Measurements from ENCODE around the gene EIF2S2. TPM values are rescaled to one million over a fixed set of nuclear protein-coding genes. Genes with fewer than 3 reads are reported as not detected.

EIF2S2 gene
- total RNA-seq, 1 experiment from 2014 or later: 121 TPM

DNA sequence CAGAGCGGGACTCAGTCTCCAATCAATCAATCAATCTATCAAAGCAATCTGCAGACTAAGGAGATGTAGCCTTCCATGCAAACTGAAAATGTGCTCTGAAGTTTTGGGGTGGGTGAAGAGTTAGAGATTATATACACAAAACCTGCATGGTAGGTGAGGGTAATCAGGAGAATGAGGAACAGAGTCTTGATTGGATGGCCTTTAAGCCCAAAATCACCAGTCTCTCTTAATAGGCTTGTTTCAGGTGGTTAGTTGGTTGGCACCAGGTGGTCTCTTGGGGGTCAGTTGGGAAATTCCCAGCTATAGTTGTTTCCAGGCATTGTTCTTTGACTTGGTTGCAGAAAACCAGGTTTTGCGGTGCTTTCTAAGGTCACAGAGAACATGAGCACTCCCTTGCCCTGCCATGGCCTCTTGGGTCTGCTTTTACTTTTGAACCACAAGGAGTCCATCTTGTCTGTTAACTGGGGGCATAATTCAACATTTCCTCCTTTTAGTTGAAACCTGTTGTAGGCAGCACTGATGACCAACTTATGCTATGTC, 33.3 kb upstream of the EIF2S2 start:
- Histone ChIP-seq H3K9me2 (ENCODE audit: insufficient read depth) (no peaks in the 10 kb centered on the region), H2AFZ (ENCODE audit: low read depth, low read length, poor library complexity, severe bottlenecking) (no peak overlapping the region), H3K27ac (ENCODE audit: low read depth, low read length) (no peak overlapping the region), H3K4me1 (ENCODE audit: control insufficient read depth in 1 of 2, insufficient read depth in 2 of 2, low read length in 2 of 2) (peaks cover 0 to 4% of the 10 kb centered on the region in 2 experiments; a peak in 2 of 4 replicates), H4K20me1 (ENCODE audit: insufficient read depth) (no peaks in the 10 kb centered on the region), H3K9me3 (ENCODE audit: control insufficient read depth in 1 of 2, insufficient read depth in 1 of 2, low read depth in 1 of 2, low read length in 2 of 2) (no peaks in the 10 kb centered on the region), H3K4me3 (replicated peaks in 1 of 2; ENCODE audit: low read depth in 1 of 2, low read length in 2 of 2) (no peak overlapping the region), H3K9ac (ENCODE audit: low read length) (no peak overlapping the region), H3K27me3 (ENCODE audit: insufficient read depth, low read length) (no peaks in the 10 kb centered on the region), H3K4me2 (ENCODE audit: low read length) (no peak overlapping the region), H3K36me3 (ENCODE audit: control insufficient read depth in 1 of 2, insufficient read depth in 2 of 2, low read length in 2 of 2) (no peaks in the 10 kb centered on the region), H3K79me2 (ENCODE audit: insufficient read depth, low read length) (no peaks in the 10 kb centered on the region)
- ATAC-seq (no peak), DNase-seq (ENCODE audit: low read depth, low spot score) (no peak)
- TF ChIP-seq SRF (IDR thresholded peaks at IDR 0.05; ENCODE audit: low read depth) (no peak), FOSL1 (IDR thresholded peaks at IDR 0.05; ENCODE audit: low read depth) (no peak), EZH2phosphoT487 (IDR thresholded peaks at IDR 0.05; ENCODE audit: borderline replicate concordance) (no peak), RAD21 (IDR thresholded peaks at IDR 0.05; ENCODE audit: low read depth) (no peak), EZH2 (IDR thresholded peaks at IDR 0.05) (no peak), JUND (IDR thresholded peaks at IDR 0.05) (no peak), ZNF274 (IDR thresholded peaks at IDR 0.05; ENCODE audit: low read depth, low read length) (no peak)
- TF ChIP-seq, protein P1, sequence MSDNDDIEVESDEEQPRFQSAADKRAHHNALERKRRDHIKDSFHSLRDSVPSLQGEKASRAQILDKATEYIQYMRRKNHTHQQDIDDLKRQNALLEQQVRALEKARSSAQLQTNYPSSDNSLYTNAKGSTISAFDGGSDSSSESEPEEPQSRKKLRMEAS (IDR thresholded peaks at IDR 0.05): no peak
- TF ChIP-seq, protein P2, sequence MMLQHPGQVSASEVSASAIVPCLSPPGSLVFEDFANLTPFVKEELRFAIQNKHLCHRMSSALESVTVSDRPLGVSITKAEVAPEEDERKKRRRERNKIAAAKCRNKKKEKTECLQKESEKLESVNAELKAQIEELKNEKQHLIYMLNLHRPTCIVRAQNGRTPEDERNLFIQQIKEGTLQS (IDR thresholded peaks at IDR 0.05): no peak
- intact Hi-C loops (cut with micrococcal nuclease): no loop called here
- no TSS peak for BruUV-seq (replicated peaks)
- ChIA-PET POLR2A (interaction anchor here (0.6 kb wide), 1 partner anchor 12 kb away, joined by 4 read pairs; no protein-coding TSS in a partner anchor), RAD21 (ENCODE audit: low non-redundant PET in 1 of 2, low total read pairs in 2 of 2, uncharacterized antibody in 2 of 2, unreplicated experiment in 2 of 2) (no interaction called here), CTCF (no interaction called here)

DNA sequence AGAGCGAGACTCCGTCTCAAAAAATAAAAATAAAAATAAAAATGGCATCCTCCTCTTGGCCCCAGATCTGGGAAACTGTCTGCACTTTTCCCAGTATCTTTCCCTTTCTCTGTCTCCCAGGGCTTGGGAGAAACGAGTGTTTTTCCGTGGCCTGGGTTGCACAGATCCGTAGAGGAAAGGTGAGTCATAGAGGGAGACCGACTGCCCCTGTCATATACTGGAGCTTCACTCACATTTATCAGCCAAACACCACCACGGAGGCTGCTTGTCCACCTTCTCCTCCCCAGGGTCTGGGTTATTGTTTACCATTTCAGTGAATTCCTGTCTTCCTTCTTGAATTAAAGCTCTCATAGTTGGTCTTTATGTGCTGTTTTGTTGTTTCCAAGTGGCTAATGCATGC, 31.9 kb upstream of the EIF2S2 start:
- Histone ChIP-seq H2AFZ (ENCODE audit: low read depth, low read length, poor library complexity, severe bottlenecking) (peak overlapping the region; percentile 88), H3K9me3 (ENCODE audit: control insufficient read depth in 1 of 2, insufficient read depth in 1 of 2, low read depth in 1 of 2, low read length in 2 of 2) (no peaks in the 10 kb centered on the region), H3K27ac (ENCODE audit: low read depth, low read length) (no peak overlapping the region), H3K4me1 (ENCODE audit: control insufficient read depth in 1 of 2, insufficient read depth in 2 of 2, low read length in 2 of 2) (peaks cover 0 to 4% of the 10 kb centered on the region in 2 experiments; a peak in 2 of 4 replicates), H3K9me2 (ENCODE audit: insufficient read depth) (no peaks in the 10 kb centered on the region), H3K4me3 (replicated peaks in 1 of 2; ENCODE audit: low read depth in 1 of 2, low read length in 2 of 2) (no peak overlapping the region), H3K27me3 (ENCODE audit: insufficient read depth, low read length) (no peaks in the 10 kb centered on the region), H3K4me2 (ENCODE audit: low read length) (peak overlapping the region; percentile 28; the same call in 1 of the 2 replicates), H3K79me2 (ENCODE audit: insufficient read depth, low read length) (no peaks in the 10 kb centered on the region), H3K9ac (ENCODE audit: low read length) (no peak overlapping the region), H3K36me3 (ENCODE audit: control insufficient read depth in 1 of 2, insufficient read depth in 2 of 2, low read length in 2 of 2) (no peaks in the 10 kb centered on the region), H4K20me1 (ENCODE audit: insufficient read depth) (no peaks in the 10 kb centered on the region)
- DNase-seq (ENCODE audit: low read depth, low spot score): no peak
- intact Hi-C loops (cut with micrococcal nuclease): no loop called here
- ATAC-seq: no peak
- no TSS peak for BruUV-seq (replicated peaks)
- ChIA-PET POLR2A (no interaction called here), RAD21 (ENCODE audit: low non-redundant PET in 1 of 2, low total read pairs in 2 of 2, uncharacterized antibody in 2 of 2, unreplicated experiment in 2 of 2) (no interaction called here), CTCF (interaction anchor here (0.6 kb wide), 1 partner anchor 685 kb away, joined by 3 read pairs; no protein-coding TSS in a partner anchor)
- TF ChIP-seq FOSL1 (IDR thresholded peaks at IDR 0.05; ENCODE audit: low read depth): no peak
- no peak for TF ChIP-seq TCF7L2 (IDR thresholded peaks at IDR 0.05; ENCODE audit: borderline replicate concordance, extremely low read depth, insufficient read depth, insufficient read length)
- TF ChIP-seq CTCF (IDR thresholded peaks at IDR 0.05 in 2 of 3, conservative IDR thresholded peaks at IDR 0.05 in 1 of 3; ENCODE audit: borderline replicate concordance in 1 of 3, insufficient read depth in 1 of 3, low read depth in 2 of 3, low read length in 2 of 3): no peak
- TF ChIP-seq, protein P1 (IDR thresholded peaks at IDR 0.05): no peak
- TF ChIP-seq RAD21 (IDR thresholded peaks at IDR 0.05; ENCODE audit: low read depth): no peak
- no peak for TF ChIP-seq ZBTB33 (IDR thresholded peaks at IDR 0.05; ENCODE audit: extremely low read depth, insufficient replicate concordance, low read length)
- no peak for TF ChIP-seq POLR2AphosphoS5 (IDR thresholded peaks at IDR 0.05; ENCODE audit: low read depth, low read length)
- no peak for TF ChIP-seq ELF1 (IDR thresholded peaks at IDR 0.05; ENCODE audit: borderline replicate concordance, low read depth)
- no peak for TF ChIP-seq EZH2 (IDR thresholded peaks at IDR 0.05)
- TF ChIP-seq EZH2phosphoT487 (IDR thresholded peaks at IDR 0.05; ENCODE audit: borderline replicate concordance): no peak
- TF ChIP-seq POLR2A (IDR thresholded peaks at IDR 0.05; ENCODE audit: borderline replicate concordance, extremely low read depth, insufficient read depth, insufficient read length): no peak

Measured in HCT116 (cell line).